ENCODE results near the gene TAGAP. TPM values are rescaled to one million over a fixed set of nuclear protein-coding genes. Genes with fewer than 3 reads are reported as not detected.
"Not testable (repeated sequence)": the region's sequence is repeated elsewhere in the genome, so short reads cannot be mapped to it uniquely, and the experiment has no call there.

TAGAP gene
- total RNA-seq, 2 experiments from 2014 or later = 22.7 to 30.7 TPM

- TF ChIP-seq, protein P1, sequence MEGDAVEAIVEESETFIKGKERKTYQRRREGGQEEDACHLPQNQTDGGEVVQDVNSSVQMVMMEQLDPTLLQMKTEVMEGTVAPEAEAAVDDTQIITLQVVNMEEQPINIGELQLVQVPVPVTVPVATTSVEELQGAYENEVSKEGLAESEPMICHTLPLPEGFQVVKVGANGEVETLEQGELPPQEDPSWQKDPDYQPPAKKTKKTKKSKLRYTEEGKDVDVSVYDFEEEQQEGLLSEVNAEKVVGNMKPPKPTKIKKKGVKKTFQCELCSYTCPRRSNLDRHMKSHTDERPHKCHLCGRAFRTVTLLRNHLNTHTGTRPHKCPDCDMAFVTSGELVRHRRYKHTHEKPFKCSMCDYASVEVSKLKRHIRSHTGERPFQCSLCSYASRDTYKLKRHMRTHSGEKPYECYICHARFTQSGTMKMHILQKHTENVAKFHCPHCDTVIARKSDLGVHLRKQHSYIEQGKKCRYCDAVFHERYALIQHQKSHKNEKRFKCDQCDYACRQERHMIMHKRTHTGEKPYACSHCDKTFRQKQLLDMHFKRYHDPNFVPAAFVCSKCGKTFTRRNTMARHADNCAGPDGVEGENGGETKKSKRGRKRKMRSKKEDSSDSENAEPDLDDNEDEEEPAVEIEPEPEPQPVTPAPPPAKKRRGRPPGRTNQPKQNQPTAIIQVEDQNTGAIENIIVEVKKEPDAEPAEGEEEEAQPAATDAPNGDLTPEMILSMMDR (conservative IDR thresholded peaks at IDR 0.05; ENCODE audit: low read length) = no peak
- TF ChIP-seq EZH2phosphoT487 (IDR thresholded peaks at IDR 0.05; ENCODE audit: borderline replicate concordance, low read depth, low read length) = no peak
- Histone ChIP-seq H3K79me2 (ENCODE audit: insufficient read depth, low read depth, low read length) (peaks cover 94% of the 10 kb centered on the region), H3K4me2 (ENCODE audit: low read length) (peak overlapping the region; percentile 95), H3K9me2 (ENCODE audit: insufficient read depth, low read length) (no peaks in the 10 kb centered on the region), H4K20me1 (ENCODE audit: insufficient read depth, low read length) (no peaks in the 10 kb centered on the region), H3K4me3 (ENCODE audit: low read depth, low read length, poor library complexity, severe bottlenecking) (peak overlapping the region; percentile 58), H3K36me3 (ENCODE audit: insufficient read depth, low read length) (peaks cover 93% of the 10 kb centered on the region), H3K4me1 (ENCODE audit: insufficient read depth, low read length, poor library complexity, severe bottlenecking) (peaks cover 56% of the 10 kb centered on the region), H2AFZ (ENCODE audit: low read length) (no peak overlapping the region), H3K9me3 (ENCODE audit: low read length) (no peaks in the 10 kb centered on the region), H3K27ac (ENCODE audit: low read depth, low read length, poor library complexity, severe bottlenecking) (peak overlapping the region; percentile 96)
- BruUV-seq (replicated peaks) = no TSS peak
- intact Hi-C loops (cut with micrococcal nuclease; ENCODE audit: unreplicated experiment) = loop anchor here (1.0 to 10.0 kb wide), 3 partner anchors 20 to 425 kb away; no protein-coding TSS in a partner anchor
- DNase-seq (ENCODE audit: low spot score) = no peak
- ChIA-PET POLR2A (interaction anchor here (0.5 to 3.1 kb wide), 21 partner anchors 11 to 721 kb away, joined by 3 to 22 read pairs (median 4); partner anchors contain the start of gene RSPH3), CTCF (ENCODE audit: unreplicated experiment) (interaction anchor here (0.6 to 2.0 kb wide), 4 partner anchors 16 to 94 kb away, joined by 3 to 12 read pairs (median 8); no protein-coding TSS in a partner anchor)
These were observed 4.9 kb downstream of the TAGAP start for GRCh38 chr6:159039885-159040258.

- Histone ChIP-seq H3K9me3 (ENCODE audit: low read length) (no peaks in the 10 kb centered on the region), H3K4me1 (ENCODE audit: insufficient read depth, low read length, poor library complexity, severe bottlenecking) (peaks cover 56% of the 10 kb centered on the region), H4K20me1 (ENCODE audit: insufficient read depth, low read length) (no peaks in the 10 kb centered on the region), H3K9me2 (ENCODE audit: insufficient read depth, low read length) (no peaks in the 10 kb centered on the region), H3K27ac (ENCODE audit: low read depth, low read length, poor library complexity, severe bottlenecking) (peak overlapping the region; percentile 96), H3K36me3 (ENCODE audit: insufficient read depth, low read length) (peaks cover 95% of the 10 kb centered on the region), H3K4me2 (ENCODE audit: low read length) (peak overlapping the region; percentile 95), H3K79me2 (ENCODE audit: insufficient read depth, low read depth, low read length) (peaks cover 93% of the 10 kb centered on the region), H2AFZ (ENCODE audit: low read length) (no peak overlapping the region), H3K4me3 (ENCODE audit: low read depth, low read length, poor library complexity, severe bottlenecking) (peak overlapping the region; percentile 61)
- TSS peak; percentile 75 for BruUV-seq (replicated peaks)
- ChIA-PET CTCF (ENCODE audit: unreplicated experiment) (interaction anchor here (0.6 to 2.0 kb wide), 4 partner anchors 17 to 95 kb away, joined by 3 to 12 read pairs (median 8); no protein-coding TSS in a partner anchor), POLR2A (interaction anchor here (0.5 to 3.1 kb wide), 28 partner anchors 9 to 722 kb away, joined by 3 to 22 read pairs (median 4); partner anchors contain the start of gene RSPH3)
- no peak for TF ChIP-seq EZH2phosphoT487 (IDR thresholded peaks at IDR 0.05; ENCODE audit: borderline replicate concordance, low read depth, low read length)
- TF ChIP-seq, protein P1 (conservative IDR thresholded peaks at IDR 0.05; ENCODE audit: low read length) = no peak
- DNase-seq (ENCODE audit: low spot score) = peak; percentile 93
- intact Hi-C loops (cut with micrococcal nuclease; ENCODE audit: unreplicated experiment) = loop anchor here (1.0 kb wide), 2 partner anchors 19 to 31 kb away; no protein-coding TSS in a partner anchor
These were observed 5.6 kb downstream of the TAGAP start for GRCh38 chr6:159038914-159039884.

- intact Hi-C loops (cut with micrococcal nuclease; ENCODE audit: unreplicated experiment) = not testable (repeated sequence)
These were observed 6.5 kb downstream of the TAGAP start for GRCh38 chr6:159038318-159038717.

More at GRCh38 chr6:159038318-159038717, 6.5 kb downstream of the TAGAP start:
- peaks cover 89% of the 10 kb centered on the region for H3K36me3 ChIP-seq (ENCODE audit: insufficient read depth, low read length)
- H3K9me2 ChIP-seq (ENCODE audit: insufficient read depth, low read length); BruUV-seq (replicated peaks); CTCF ChIA-PET (ENCODE audit: unreplicated experiment); H3K9me3 ChIP-seq (ENCODE audit: low read length); H2AFZ ChIP-seq (ENCODE audit: low read length); H4K20me1 ChIP-seq (ENCODE audit: insufficient read depth, low read length): not testable (repeated sequence)
- peak overlapping the region; percentile 61 for H3K4me3 ChIP-seq (ENCODE audit: low read depth, low read length, poor library complexity, severe bottlenecking)
- POLR2A ChIA-PET = interaction anchor here (0.6 to 2.3 kb wide), 11 partner anchors 18 to 238 kb away, joined by 3 to 22 read pairs (median 4); partner anchors contain the start of gene RSPH3
- peak; percentile 60 for DNase-seq (ENCODE audit: low spot score)
- H3K4me2 ChIP-seq (ENCODE audit: low read length) = peak overlapping the region; percentile 95
- peak overlapping the region; percentile 96 for H3K27ac ChIP-seq (ENCODE audit: low read depth, low read length, poor library complexity, severe bottlenecking)
- peaks cover 84% of the 10 kb centered on the region for H3K79me2 ChIP-seq (ENCODE audit: insufficient read depth, low read depth, low read length)
- peaks cover 56% of the 10 kb centered on the region for H3K4me1 ChIP-seq (ENCODE audit: insufficient read depth, low read length, poor library complexity, severe bottlenecking)
